Adrenal gland (tissue), 12 donors: Measurements from ENCODE around the gene ZNF414. TPM values are rescaled to one million over a fixed set of nuclear protein-coding genes. Genes with fewer than 3 reads are reported as not detected.

Source experiments
- DNase-seq, 7 donors: peaks; one replicate each; pipeline ENCODE4 v3.0.0-alpha.2; 2019 to 2020
- H3K27ac ChIP-seq, 5 donors: fragments of 200-600 bp; sonication (generic) in 4 of 5; 1 replicate in 3 of 5; 2 replicates in 2 of 5; pipeline versions ENCODE4 v1.5.1 to v1.8.0; 2016 to 2020; ENCODE audit warnings: mild to moderate bottlenecking in 1 of 5
- H3K27me3 ChIP-seq: fragments of 200-600 bp; 2 replicates; pipeline ENCODE4 v1.8.0; 2021
- H3K36me3 ChIP-seq, 2 donors: fragments of 200-600 bp; replicated peaks in 1 of 2; 1 replicate in 1 of 2; 2 replicates in 1 of 2; pipeline versions ENCODE4 v1.5.1 to v1.8.0; 2018 to 2022
- H3K4me1 ChIP-seq, 2 donors: fragments of 200-600 bp; replicated peaks in 1 of 2; 1 replicate in 1 of 2; 2 replicates in 1 of 2; pipeline versions ENCODE4 v1.5.1 to v1.8.0; 2018 to 2021
- H3K4me3 ChIP-seq, 4 donors: fragments of 200-600 bp; sonication (generic) in 3 of 4; one replicate each; pipeline ENCODE4 v1.5.1; 2016 to 2018
- H3K9me3 ChIP-seq, 3 donors: fragments of 200-600 bp; sonication (generic) in 1 of 3; replicated peaks in 1 of 3; 1 replicate in 2 of 3; 2 replicates in 1 of 3; pipeline versions ENCODE4 v1.5.1 to v1.8.0; 2016 to 2021
- CTCF ChIP-seq, 6 experiments: fragments of 450-650 bp in 4 of 6; fragments of 200-600 bp in 2 of 6; sonication (generic) in 1 of 6; IDR thresholded peaks; 1 replicate in 5 of 6; 2 replicates in 1 of 6; pipeline versions ENCODE4 v1.5.1 to v1.8.0; 2016 to 2021; ENCODE audit warnings: antibody characterized with exemption in 6 of 6, mild to moderate bottlenecking in 2 of 6, moderate library complexity in 1 of 6
- POLR2A ChIP-seq, 2 donors: fragments of 450-650 bp; IDR thresholded peaks; one replicate each; pipeline ENCODE4 v1.6.1; 2017; ENCODE audit warnings: antibody characterized with exemption in 2 of 2, mild to moderate bottlenecking in 2 of 2, moderate library complexity in 1 of 2
- WGBS, 4 donors: extraction: QIAGEN DNeasy Blood & Tissue Kit in 2 of 4; methylation state at CpG; one replicate each; pipeline versions ENCODE4 v1.1.5 to v1.1.7; 2013 to 2017; 5-methylcytosine and 5-hydroxymethylcytosine counted together
- intact Hi-C, 2 donors: fragments of 100-400 bp; cut with DNase I; formaldehyde crosslinking; loops; one replicate each; pipeline versions ENCODE4 v1.14.1 to v1.15.0; 2022 to 2023
- polyA plus RNA-seq, 3 donors: library from polyadenylated mRNA; stranded (reverse); fragments of 200-250 nt in 2 of 3; fragments of 350-450 nt in 1 of 3; fragmentation: Illumina TruSeq in 1 of 3; extraction: RNeasy Lipid Tissue Mini Kit (QIAGEN cat#74804) in 1 of 3; gene quantifications; one replicate each; pipeline ENCODE4 v1.2.3, GENCODE V29; 2013 to 2014
- total RNA-seq, 9 donors: library from RNA; depleted of rRNA in 4 of 9; stranded (reverse); fragments of >200 nt in 4 of 9; fragments of 120-200 nt in 1 of 9; fragmentation: NEBNext Ultra II Directional in 1 of 9; extraction: Animal tissue kit (Norgen Biotek cat#: 25700) in 1 of 9; gene quantifications; one replicate each; pipeline versions ENCODE4 v1.1.0 to v1.2.4, GENCODE V29; 2013 to 2023
- donor health status: healthy with polysubstance abuse.
- donor health status: Bipolar disorder and iron deficiency.
- donor health status: DM: yes; HTN: yes; CAD: no.
- donor health status: DM: no; HTN: no; CAD: no.
- donor health status: DM: no; HTN: no; CAD: no.
- donor health status: DM: yes; HTN: yes; CAD: no.

Gene ZNF414
- total and polyA plus RNA-seq, 12 donors = 2.9 to 103 (median 25.5) TPM

GRCh38 chr19:8532225-8532624 is 18.3 kb upstream of the ZNF414 start:
- H3K9me3 ChIP-seq = no peaks in the 10 kb centered on the region
- H3K36me3 ChIP-seq = peaks cover 0 to 4% of the 10 kb centered on the region in 2 donors
- intact Hi-C loops = no loop called here
- no peak for TF ChIP-seq POLR2A (IDR thresholded peaks at IDR 0.05)
- TF ChIP-seq CTCF (IDR thresholded peaks at IDR 0.05) = no peak
- no peak overlapping the region for H3K27ac ChIP-seq
- H3K27me3 ChIP-seq = no peaks in the 10 kb centered on the region
- no peaks in the 10 kb centered on the region for H3K4me1 ChIP-seq
- H3K4me3 ChIP-seq = no peak overlapping the region
- DNase-seq = no peak
- 73 to 84% (median 80%) methylated on average over 2 of the region's 2 CpGs for WGBS, 4 donors

GRCh38 chr19:8531470-8531869 is 17.5 kb upstream of the ZNF414 start:
- Histone ChIP-seq H3K4me3 (no peak overlapping the region), H3K27ac (no peak overlapping the region), H3K27me3 (no peaks in the 10 kb centered on the region), H3K4me1 (peaks cover 0 to 6% of the 10 kb centered on the region in 2 donors), H3K36me3 (peaks cover 0 to 5% of the 10 kb centered on the region in 2 donors), H3K9me3 (no peaks in the 10 kb centered on the region)
- TF ChIP-seq CTCF (IDR thresholded peaks at IDR 0.05) (no peak), POLR2A (IDR thresholded peaks at IDR 0.05) (no peak)
- intact Hi-C loops = no loop called here
- DNase-seq = no peak
- 80 to 88% (median 86%) methylated on average over 7 of the region's 7 CpGs for WGBS, 4 donors

GRCh38 chr19:8530061-8530679 is 16.2 kb upstream of the ZNF414 start:
- no peak for TF ChIP-seq POLR2A (IDR thresholded peaks at IDR 0.05)
- no peak for TF ChIP-seq CTCF (IDR thresholded peaks at IDR 0.05)
- Histone ChIP-seq H3K4me3 (no peak overlapping the region), H3K36me3 (peaks cover 0 to 8% of the 10 kb centered on the region in 2 donors), H3K4me1 (peaks cover 0 to 6% of the 10 kb centered on the region in 2 donors), H3K27me3 (no peaks in the 10 kb centered on the region), H3K27ac (no peak overlapping the region), H3K9me3 (no peaks in the 10 kb centered on the region)
- DNase-seq = no peak
- intact Hi-C loops = no loop called here
- 92 to 94% (median 94%) methylated on average over 26 to 35 of the region's 35 CpGs for WGBS, 4 donors

- H3K9me3 ChIP-seq = no peaks in the 10 kb centered on the region
- DNase-seq = no peak
- H3K4me3 ChIP-seq = no peak overlapping the region
- H3K27ac ChIP-seq = no peak overlapping the region
- peaks cover 0 to 8% of the 10 kb centered on the region in 2 donors for H3K36me3 ChIP-seq
- peaks cover 0 to 6% of the 10 kb centered on the region in 2 donors for H3K4me1 ChIP-seq
- 85 to 96% (median 95%) methylated on average over 4 of the region's 4 CpGs for WGBS, 4 donors
- TF ChIP-seq CTCF (IDR thresholded peaks at IDR 0.05) = no peak
- TF ChIP-seq POLR2A (IDR thresholded peaks at IDR 0.05) = no peak
- intact Hi-C loops = no loop called here
- no peaks in the 10 kb centered on the region for H3K27me3 ChIP-seq
Measured at GRCh38 chr19:8529369-8530006, 15.5 kb upstream of the ZNF414 start.
